Measurements from ENCODE around the gene PFKFB1.

DNA sequence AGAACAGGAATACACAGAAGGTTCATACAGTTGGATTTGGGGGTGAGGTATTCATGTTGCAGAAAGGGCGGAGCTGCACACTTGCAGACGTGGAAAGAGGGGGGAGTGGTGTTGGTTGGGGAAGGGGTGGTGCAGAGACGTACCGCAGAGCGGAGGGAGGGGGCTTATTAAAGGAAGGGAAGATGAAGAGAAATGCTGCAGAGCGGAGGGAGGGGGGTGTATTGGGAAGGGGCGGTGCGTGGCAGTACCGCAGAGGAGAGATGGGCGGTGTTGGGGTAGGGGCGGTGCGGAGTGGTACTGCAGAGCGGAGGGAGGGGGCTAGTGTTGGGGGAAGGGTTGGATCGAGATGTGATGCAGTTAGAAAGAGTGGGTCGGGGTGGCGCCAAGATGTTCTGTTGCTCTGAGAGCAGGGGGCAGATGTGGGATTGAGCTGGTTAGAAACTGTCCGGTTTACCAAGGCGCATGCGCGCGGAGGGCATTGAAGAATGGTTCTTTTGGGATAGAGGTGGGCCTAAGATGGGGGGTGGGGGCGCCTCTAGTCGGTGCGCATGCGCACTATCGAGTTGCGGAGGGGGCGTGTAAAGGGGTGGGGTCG lies 72.5 kb downstream of the PFKFB1 start:
- TF ChIP-seq, protein P1, sequence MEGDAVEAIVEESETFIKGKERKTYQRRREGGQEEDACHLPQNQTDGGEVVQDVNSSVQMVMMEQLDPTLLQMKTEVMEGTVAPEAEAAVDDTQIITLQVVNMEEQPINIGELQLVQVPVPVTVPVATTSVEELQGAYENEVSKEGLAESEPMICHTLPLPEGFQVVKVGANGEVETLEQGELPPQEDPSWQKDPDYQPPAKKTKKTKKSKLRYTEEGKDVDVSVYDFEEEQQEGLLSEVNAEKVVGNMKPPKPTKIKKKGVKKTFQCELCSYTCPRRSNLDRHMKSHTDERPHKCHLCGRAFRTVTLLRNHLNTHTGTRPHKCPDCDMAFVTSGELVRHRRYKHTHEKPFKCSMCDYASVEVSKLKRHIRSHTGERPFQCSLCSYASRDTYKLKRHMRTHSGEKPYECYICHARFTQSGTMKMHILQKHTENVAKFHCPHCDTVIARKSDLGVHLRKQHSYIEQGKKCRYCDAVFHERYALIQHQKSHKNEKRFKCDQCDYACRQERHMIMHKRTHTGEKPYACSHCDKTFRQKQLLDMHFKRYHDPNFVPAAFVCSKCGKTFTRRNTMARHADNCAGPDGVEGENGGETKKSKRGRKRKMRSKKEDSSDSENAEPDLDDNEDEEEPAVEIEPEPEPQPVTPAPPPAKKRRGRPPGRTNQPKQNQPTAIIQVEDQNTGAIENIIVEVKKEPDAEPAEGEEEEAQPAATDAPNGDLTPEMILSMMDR (IDR thresholded peaks at IDR 0.05): no peak
- no peak for TF ChIP-seq POLR2A (IDR thresholded peaks at IDR 0.05)
